ENCODE measurements around the gene PEX13. TPM values are rescaled to one million over a fixed set of nuclear protein-coding genes. Genes with fewer than 3 reads are reported as not detected.

Gene PEX13
- polyA plus RNA-seq, 3 donors, result 4.1 to 5.7 (median 4.8) TPM

GRCh38 chr2:60973705-60974104, 43.8 kb upstream of the PEX13 start:
- Histone ChIP-seq H3K79me2 (ENCODE audit: insufficient read depth, low read length) (no peaks in the 10 kb centered on the region), H3K4me2 (replicated peaks; ENCODE audit: extremely low read depth, low read length, poor library complexity, severe bottlenecking) (no peak overlapping the region), H4K20me1 (ENCODE audit: insufficient read depth, low read length) (no peaks in the 10 kb centered on the region), H3K9me3 (replicated peaks in 1 of 2; ENCODE audit: control insufficient read depth in 1 of 2, insufficient read depth in 1 of 2, low read length in 2 of 2) (no peaks in the 10 kb centered on the region), H2AFZ (ENCODE audit: insufficient read depth, low read depth, low read length, poor library complexity, severe bottlenecking) (no peak overlapping the region), H3K4me1 (ENCODE audit: control insufficient read depth in 1 of 2, insufficient read depth in 2 of 2, low read length in 2 of 2) (peaks cover 4 to 7% of the 10 kb centered on the region in 2 donors), H3K9ac (ENCODE audit: insufficient read depth, low read length, poor library complexity, severe bottlenecking) (no peak overlapping the region), H3K27me3 (ENCODE audit: control insufficient read depth in 2 of 2, insufficient read depth in 2 of 2, low read length in 2 of 2) (no peaks in the 10 kb centered on the region), H3K4me3 (replicated peaks in 1 of 3; ENCODE audit: low read depth in 2 of 3, low read length in 3 of 3) (no peak overlapping the region), H3K27ac (ENCODE audit: low read depth in 1 of 2, low read length in 2 of 2) (no peak overlapping the region), H3K36me3 (replicated peaks in 1 of 2; ENCODE audit: control insufficient read depth in 1 of 2, insufficient read depth in 2 of 2, low read length in 2 of 2) (no peaks in the 10 kb centered on the region)
- 94% methylated on average over 4 of the region's 5 CpGs for WGBS (ENCODE audit: insufficient coverage)
- no peak overlapping the region for H3K27ac Mint-ChIP-seq
- intact Hi-C loops (cut with micrococcal nuclease), result no loop called here
- H3K4me3 Mint-ChIP-seq, result no peak overlapping the region
- H3K4me1 Mint-ChIP-seq, result peaks cover 7% of the 10 kb centered on the region
- H3K36me3 Mint-ChIP-seq, result peaks cover 3 to 6% of the 10 kb centered on the region in 2 donors
- no peak for DNase-seq
- no peak for TF ChIP-seq CTCF (IDR thresholded peaks at IDR 0.05)
- H3K27me3 Mint-ChIP-seq (ENCODE audit: low read depth in 3 of 3), result no peaks in the 10 kb centered on the region
- peaks cover 0 to 1% (median 0%) of the 10 kb centered on the region in 7 donors for H3K9me3 Mint-ChIP-seq

GRCh38 chr2:60974652-60975051, 42.9 kb upstream of the PEX13 start:
- Histone ChIP-seq H3K27me3 (ENCODE audit: control insufficient read depth in 2 of 2, insufficient read depth in 2 of 2, low read length in 2 of 2) (no peaks in the 10 kb centered on the region), H3K4me1 (ENCODE audit: control insufficient read depth in 1 of 2, insufficient read depth in 2 of 2, low read length in 2 of 2) (peaks cover 10 to 16% of the 10 kb centered on the region in 2 donors), H3K79me2 (ENCODE audit: insufficient read depth, low read length) (no peaks in the 10 kb centered on the region), H2AFZ (ENCODE audit: insufficient read depth, low read depth, low read length, poor library complexity, severe bottlenecking) (no peak overlapping the region), H3K9ac (ENCODE audit: insufficient read depth, low read length, poor library complexity, severe bottlenecking) (no peak overlapping the region), H3K36me3 (replicated peaks in 1 of 2; ENCODE audit: control insufficient read depth in 1 of 2, insufficient read depth in 2 of 2, low read length in 2 of 2) (no peaks in the 10 kb centered on the region), H3K4me2 (replicated peaks; ENCODE audit: extremely low read depth, low read length, poor library complexity, severe bottlenecking) (no peak overlapping the region), H3K4me3 (replicated peaks in 1 of 3; ENCODE audit: low read depth in 2 of 3, low read length in 3 of 3) (no peak overlapping the region), H4K20me1 (ENCODE audit: insufficient read depth, low read length) (no peaks in the 10 kb centered on the region), H3K9me3 (replicated peaks in 1 of 2; ENCODE audit: control insufficient read depth in 1 of 2, insufficient read depth in 1 of 2, low read length in 2 of 2) (no peaks in the 10 kb centered on the region), H3K27ac (ENCODE audit: low read depth in 1 of 2, low read length in 2 of 2) (no peak overlapping the region)
- 99% methylated on average over 13 of the region's 16 CpGs for WGBS (ENCODE audit: insufficient coverage)
- Mint-ChIP-seq H3K27ac (no peak overlapping the region), H3K27me3 (ENCODE audit: low read depth in 3 of 3) (no peaks in the 10 kb centered on the region), H3K4me1 (peaks cover 15% of the 10 kb centered on the region), H3K36me3 (peaks cover 3 to 6% of the 10 kb centered on the region in 2 donors), H3K4me3 (no peak overlapping the region), H3K9me3 (peaks cover 0 to 1% (median 0%) of the 10 kb centered on the region in 7 donors)
- intact Hi-C loops (cut with micrococcal nuclease), result no loop called here
- no peak for TF ChIP-seq CTCF (IDR thresholded peaks at IDR 0.05)
- DNase-seq, result no peak

All from CD14-positive monocyte (primary cell).